Thyroid gland (tissue), 4 donors: Measurements from ENCODE around the gene ARIH2.

Source experiments
- POLR2A ChIP-seq, 2 donors: fragments of 450-650 bp; IDR thresholded peaks; one replicate each; pipeline ENCODE4 v1.6.1; 2017; ENCODE audit warnings: antibody characterized with exemption in 2 of 2, mild to moderate bottlenecking in 2 of 2, moderate library complexity in 1 of 2
- TF ChIP-seq, protein P1 (sequence below), 6 experiments: fragments of 200-600 bp in 3 of 6; fragments of 450-650 bp in 3 of 6; sonication (generic) in 3 of 6; IDR thresholded peaks; one replicate each; pipeline ENCODE4 v1.5.1; 2016 to 2019; ENCODE audit warnings: antibody characterized with exemption in 6 of 6, mild to moderate bottlenecking in 2 of 6, inconsistent platforms in 1 of 6, moderate library complexity in 1 of 6

DNA sequence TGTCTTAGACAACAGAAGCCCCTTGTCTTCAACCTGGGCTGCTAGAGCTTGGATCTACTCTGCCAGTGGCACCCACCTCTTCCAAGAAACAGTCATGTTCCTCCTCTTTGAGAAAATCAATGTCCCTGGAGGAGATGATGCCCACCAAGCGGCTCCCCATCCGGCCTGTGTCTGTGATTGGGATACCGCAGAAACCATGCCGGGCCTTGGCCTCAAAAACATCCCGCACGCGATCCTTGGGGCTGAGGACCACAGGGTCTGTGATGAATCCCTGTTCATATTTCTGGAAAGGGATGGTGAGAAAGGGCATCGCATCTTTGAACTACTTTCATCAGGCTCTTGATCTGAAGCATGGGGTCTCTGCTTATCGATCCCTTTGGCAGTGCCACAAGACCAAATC, 109.0 kb downstream of the ARIH2 start:
- TF ChIP-seq, protein P1, sequence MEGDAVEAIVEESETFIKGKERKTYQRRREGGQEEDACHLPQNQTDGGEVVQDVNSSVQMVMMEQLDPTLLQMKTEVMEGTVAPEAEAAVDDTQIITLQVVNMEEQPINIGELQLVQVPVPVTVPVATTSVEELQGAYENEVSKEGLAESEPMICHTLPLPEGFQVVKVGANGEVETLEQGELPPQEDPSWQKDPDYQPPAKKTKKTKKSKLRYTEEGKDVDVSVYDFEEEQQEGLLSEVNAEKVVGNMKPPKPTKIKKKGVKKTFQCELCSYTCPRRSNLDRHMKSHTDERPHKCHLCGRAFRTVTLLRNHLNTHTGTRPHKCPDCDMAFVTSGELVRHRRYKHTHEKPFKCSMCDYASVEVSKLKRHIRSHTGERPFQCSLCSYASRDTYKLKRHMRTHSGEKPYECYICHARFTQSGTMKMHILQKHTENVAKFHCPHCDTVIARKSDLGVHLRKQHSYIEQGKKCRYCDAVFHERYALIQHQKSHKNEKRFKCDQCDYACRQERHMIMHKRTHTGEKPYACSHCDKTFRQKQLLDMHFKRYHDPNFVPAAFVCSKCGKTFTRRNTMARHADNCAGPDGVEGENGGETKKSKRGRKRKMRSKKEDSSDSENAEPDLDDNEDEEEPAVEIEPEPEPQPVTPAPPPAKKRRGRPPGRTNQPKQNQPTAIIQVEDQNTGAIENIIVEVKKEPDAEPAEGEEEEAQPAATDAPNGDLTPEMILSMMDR (IDR thresholded peaks at IDR 0.05): no peak
- no peak for TF ChIP-seq POLR2A (IDR thresholded peaks at IDR 0.05)
